Esophagus (tissue), 2 donors: ENCODE measurements around the gene ANKRD36B. TPM values are rescaled to one million over a fixed set of nuclear protein-coding genes. Genes with fewer than 3 reads are reported as not detected.

ENCODE experiments used
- polyA plus RNA-seq, 2 donors: library from polyadenylated mRNA; stranded (reverse); fragments of 200-250 nt; gene quantifications; one replicate each; pipeline ENCODE4 v1.2.3, GENCODE V29; 2013
- donor health status: healthy with polysubstance abuse.
- donor health status: Bipolar disorder and iron deficiency.

Gene ANKRD36B
- polyA plus RNA-seq, 2 donors, result 1.8 to 14.3 TPM

Other genes starting within 250 kb of the ANKRD36B start
- gene COX5B, start 56.2 kb upstream of the ANKRD36B start, polyA plus RNA-seq, result 100 to 1,000 TPM; 442 to 656 TPM
- 10 to 100 TPM; 39.2 to 40.9 TPM for gene ACTR1B, start 74.2 kb upstream of the ANKRD36B start, polyA plus RNA-seq
- 10 to 100 TPM in 1 of 2 donors, 1 to 10 TPM in 1; 1.8 to 14.3 TPM for gene C2orf92, start 79.8 kb upstream of the ANKRD36B start, polyA plus RNA-seq
- 1 to 10 TPM; 3.9 to 5.0 TPM for gene ZAP70, start 123.7 kb upstream of the ANKRD36B start, polyA plus RNA-seq